COLO668 (cell line): ENCODE measurements around the gene DDX50.
"Not testable (repeated sequence)": the region's sequence is repeated elsewhere in the genome, so short reads cannot be mapped to it uniquely, and the experiment has no call there.

Source experiments
- DNase-seq: peaks from one replicate; lab custom pipeline; 2025; ENCODE audit not compliant: unreplicated experiment; lab: John Stamatoyannopoulos, UW

Gene DDX50

DNA sequence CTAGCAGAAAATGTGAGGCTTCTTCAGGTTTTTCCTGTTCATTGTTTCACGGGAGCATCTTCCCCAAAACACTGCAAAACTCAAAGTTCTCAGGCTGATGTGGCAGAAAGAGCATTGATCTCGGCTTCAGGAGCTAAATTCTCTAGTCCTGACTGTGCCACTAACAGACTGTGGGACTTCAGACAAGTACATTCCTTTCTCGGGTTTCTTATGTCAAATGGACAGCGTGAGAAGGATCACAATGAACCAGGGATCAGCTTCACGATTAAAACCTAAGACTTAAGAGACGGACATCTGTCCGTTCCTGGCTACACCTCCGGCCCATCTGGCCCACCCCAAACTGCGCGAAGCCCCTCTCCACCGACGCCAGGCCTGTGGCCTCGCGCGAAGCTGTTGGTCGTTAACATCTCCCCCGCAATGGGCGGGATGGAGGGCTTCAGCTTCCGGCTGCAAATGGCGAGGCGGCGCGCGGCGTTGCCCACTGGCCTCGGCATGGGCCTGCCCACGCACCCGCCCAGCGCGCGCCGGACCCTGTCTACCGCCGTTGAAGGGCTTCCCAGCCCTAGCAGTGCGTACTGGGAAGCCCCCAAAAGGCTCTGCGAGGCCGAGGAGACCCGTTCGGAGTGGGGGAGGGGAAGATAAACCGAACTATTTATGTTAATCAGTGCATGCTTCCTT, 549 bp upstream of the DDX50 start:
- DNase-seq = peak; percentile 77

DNA sequence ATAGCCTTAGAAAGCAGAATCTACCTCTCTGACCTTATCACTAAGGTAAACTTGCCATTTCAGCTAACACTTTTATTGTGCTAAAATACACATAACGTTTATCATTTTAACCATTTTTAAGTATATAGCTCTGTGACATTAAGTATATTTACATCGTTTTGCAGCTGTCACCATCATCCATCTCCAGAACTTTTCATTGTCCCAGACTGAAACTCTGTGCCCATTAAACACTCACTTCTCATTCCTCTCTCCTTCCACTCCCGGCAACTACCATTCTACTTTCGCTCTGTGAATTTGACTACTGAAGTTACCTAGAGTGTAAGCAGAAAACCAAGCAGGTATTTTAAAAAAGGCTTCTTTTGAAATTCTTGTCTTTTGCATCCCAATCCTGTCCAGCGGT, 1.3 kb downstream of the DDX50 start:
- no peak for DNase-seq

DNA sequence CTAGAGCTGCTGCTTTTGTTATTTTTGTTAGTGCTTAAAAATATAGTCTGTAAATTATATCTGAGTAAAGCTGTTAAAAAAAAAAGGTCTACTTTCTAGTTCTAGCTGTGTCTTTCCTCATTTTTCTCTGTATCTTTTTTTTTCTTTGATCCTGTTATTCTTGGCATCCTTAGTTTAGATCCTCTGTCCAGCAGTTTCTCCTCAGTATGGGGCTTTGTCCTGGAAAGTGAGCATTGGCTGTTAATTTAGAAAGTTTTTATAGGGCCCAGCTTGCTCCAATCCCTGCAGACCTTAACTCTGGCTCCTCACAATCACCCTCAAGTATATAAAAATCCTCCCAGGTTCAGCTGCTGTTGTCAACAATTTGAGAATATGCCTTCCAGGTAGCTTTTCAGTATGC, 23.5 kb downstream of the DDX50 start:
- DNase-seq = no peak

DNA sequence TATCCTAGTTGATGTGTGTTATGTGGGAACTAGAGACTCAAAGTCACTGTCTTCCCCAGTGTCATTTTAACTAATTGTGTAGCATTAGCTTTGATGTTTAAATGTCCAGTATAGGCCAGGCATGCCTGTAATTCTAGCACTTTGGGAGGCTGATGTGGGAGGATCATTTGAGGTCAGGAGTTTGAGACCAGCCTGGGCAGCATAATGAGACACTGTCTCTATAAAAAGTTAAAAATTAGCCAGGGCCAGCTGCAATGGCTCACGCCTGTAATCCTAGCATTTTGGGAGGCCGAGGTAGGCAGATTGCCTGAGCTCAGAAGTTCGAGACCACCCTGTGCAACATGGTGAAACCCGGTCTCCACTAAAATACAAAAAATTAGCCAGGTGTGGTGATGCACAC, 24.4 kb downstream of the DDX50 start:
- no peak for DNase-seq

DNA sequence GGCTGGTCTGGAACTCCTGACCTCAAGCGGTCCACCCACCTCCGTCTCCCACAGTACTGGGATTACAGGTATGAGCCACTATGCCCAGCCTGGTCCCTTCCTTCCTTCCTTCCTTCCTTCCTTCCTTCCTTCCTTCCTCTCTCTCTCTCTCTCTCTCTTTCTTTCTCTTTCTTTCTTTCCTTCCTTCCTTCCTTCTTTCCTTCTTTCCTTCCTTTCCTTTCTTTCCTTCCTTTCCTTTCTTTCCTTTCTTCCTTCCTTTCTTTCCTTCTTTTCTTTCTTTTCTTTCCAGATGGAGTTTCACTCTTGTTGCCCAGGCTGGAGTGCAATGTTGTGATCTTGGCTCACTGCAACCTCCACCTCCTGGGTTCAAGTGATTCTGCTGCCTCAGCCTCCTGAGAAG, 28.0 kb downstream of the DDX50 start:
- not testable (repeated sequence) for DNase-seq

DNA sequence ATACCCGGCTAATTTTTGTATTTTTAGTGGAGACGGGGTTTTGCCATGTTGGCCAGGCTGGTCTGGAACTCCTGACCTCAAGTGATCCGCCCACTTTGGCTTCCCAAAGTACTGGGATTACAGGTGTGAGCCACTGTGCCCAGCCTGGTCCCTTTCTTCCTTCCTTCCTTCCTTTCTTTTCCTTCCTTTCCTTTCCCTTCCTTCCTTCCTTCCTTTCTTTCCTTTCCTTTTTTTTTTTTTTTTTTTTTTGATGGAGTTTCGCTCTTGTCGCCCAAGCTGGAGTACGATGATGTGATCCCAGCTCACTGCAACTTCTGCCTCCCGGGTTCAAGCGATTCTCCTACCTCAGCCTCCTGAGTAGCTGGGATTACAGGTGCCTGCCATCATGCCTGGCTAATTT, 28.8 kb downstream of the DDX50 start:
- not testable (repeated sequence) for DNase-seq

DNA sequence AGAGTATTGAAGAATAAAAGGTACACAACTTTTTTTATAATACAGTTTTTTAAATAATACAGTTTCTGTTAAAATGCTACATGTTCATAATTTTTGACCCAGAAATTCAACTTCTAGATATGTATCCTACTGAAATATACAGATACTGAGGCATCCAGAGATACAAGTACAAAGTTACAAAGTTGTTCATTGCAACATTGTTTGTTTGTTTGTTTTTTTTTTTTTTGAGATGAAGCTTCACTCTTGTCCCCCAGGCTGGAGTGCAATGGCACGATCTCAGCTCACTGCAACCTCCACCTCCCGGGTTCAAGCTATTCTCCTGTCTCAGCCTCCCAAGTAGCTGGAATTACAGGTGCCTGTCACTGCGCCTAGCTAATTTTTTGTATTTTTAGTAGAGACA, 31.7 kb downstream of the DDX50 start:
- not testable (repeated sequence) for DNase-seq

DNA sequence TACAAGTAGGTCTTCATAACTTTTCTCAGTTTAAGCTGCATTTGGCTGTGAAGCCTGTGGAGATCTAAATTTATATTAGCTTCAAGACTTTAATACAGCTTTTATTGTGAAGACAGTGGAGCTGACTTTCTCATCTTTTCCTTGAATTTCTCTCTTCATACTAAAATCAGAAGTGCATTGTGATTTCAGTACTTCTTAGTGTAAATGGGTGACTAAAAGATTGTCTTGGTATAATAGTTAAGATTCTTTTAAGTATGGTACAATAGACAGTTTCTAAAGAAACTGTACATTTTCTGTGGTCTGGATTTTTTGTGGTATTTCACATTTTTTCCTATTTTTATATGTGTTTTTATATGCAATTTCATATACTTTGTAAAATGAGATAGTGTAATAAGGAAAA, 33.9 kb downstream of the DDX50 start:
- DNase-seq = no peak

DNA sequence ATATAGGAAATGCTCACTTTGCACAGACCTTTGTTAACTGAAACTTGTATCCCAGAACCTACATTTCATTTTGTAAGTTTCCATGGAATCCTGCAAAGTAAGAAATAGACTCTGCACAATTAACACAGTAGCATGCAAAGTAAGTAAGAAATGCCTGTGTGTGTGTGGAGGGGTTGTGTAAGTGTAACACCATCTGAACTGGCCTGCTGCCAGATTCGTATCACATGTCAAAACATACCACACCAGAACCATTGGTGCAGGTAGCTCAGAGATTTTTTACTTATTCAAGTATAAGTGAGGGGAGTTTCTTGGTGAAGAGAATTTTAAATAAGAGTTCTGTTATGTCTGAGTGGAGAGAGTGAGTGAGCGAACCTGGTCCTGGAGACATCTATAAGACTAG, 37.0 kb downstream of the DDX50 start:
- peak; percentile 3 for DNase-seq

DNA sequence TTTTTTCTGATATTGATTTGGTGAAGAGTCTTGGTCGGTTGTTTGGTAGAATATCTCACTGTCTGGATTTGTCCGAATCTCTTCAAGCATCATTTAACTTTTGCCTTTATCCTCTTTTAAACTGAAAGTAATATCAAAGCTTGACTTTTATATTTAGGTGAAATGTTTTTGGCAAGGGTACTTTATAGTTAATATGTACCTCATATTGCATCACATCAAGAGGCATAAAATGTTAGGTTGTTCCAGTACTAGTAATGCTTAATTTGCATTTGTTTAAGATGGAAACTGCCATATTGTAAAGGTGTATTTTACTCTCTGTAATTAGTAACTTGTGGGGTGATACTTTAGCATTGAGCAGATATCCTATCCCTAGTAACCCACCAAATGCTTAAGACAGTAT, 37.8 kb downstream of the DDX50 start:
- DNase-seq = no peak

DNA sequence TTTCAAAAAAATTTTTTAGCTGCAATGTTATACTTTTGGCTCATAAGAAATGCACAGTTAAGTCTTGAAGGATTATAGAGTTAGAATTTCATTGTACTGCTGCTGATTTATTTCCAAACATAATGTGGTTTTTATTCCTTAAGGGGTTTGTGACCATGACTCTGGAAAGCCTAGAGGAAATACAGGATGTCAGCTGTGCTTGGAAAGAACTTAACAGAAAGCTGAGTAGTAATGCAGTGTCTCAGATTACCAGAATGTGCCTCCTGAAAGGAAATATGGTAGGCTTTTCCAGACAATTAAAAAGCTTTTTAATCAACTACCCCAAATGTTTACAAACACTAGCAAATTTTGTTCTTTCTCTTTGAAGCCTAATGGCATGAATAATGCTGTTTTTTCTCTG, 39.8 kb downstream of the DDX50 start:
- DNase-seq = not testable (repeated sequence)

DNA sequence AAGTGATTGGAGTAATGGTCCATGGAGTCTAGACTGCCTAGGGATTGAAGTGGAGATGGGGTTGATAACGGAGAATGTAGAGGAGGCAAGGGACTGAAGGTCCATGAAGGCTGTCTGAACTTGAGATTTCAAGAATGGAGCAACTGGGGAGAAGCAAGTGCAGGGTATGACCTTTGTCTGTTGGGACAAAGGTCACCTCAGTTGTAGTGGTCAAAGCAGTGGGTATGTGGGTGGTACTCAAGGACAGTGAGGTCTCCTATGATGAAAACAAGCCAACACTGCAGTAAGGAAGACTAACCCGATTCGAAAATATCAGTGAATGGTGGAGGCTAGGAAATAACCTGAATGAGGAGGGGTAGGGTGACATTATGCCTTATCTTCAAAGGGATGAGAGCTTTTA, 49.5 kb downstream of the DDX50 start:
- DNase-seq = no peak

DNA sequence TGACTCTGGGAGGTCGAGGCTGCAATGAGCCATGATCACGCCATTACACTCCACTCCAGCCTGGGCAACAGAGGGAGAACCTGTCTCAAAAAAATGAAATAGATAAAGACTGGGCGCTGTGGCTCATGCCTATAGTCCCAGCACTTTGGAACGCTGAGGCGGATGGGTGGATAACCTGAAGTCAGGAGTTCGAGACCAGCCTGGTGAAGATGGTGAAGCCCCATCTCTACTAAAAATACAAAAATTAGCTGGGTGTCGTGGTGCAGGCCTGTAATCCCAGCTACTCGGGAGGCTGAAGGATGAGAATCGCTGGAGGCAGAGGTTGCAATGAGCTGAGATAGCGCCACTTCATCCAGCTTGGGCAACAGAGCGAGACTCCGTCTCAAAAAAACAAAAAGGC, 53.8 kb downstream of the DDX50 start:
- no peak for DNase-seq

DNA sequence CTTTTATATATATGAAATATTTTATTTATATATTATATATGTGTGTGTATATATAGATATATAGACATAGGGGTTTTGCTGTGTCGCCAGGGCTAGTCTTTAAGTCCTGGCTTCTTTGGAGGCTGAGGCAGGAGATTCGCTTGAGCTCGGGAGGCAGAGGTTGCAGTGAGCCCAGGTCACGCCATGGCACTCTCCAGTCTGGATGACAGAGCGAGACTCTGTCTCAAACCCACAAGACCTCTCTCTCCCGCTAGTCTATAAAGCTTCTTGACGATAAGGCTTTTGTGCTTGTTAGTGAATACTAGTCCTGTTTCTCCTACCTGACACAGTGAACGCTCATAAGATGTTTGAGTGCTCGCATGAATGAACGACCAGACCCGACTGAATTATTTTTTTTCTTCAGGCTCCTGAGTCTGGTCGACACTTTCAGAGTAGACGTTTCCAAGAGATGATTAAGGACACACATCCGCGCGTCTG, 54.3 kb downstream of the DDX50 start:
- DNase-seq = peak; percentile 21

DNA sequence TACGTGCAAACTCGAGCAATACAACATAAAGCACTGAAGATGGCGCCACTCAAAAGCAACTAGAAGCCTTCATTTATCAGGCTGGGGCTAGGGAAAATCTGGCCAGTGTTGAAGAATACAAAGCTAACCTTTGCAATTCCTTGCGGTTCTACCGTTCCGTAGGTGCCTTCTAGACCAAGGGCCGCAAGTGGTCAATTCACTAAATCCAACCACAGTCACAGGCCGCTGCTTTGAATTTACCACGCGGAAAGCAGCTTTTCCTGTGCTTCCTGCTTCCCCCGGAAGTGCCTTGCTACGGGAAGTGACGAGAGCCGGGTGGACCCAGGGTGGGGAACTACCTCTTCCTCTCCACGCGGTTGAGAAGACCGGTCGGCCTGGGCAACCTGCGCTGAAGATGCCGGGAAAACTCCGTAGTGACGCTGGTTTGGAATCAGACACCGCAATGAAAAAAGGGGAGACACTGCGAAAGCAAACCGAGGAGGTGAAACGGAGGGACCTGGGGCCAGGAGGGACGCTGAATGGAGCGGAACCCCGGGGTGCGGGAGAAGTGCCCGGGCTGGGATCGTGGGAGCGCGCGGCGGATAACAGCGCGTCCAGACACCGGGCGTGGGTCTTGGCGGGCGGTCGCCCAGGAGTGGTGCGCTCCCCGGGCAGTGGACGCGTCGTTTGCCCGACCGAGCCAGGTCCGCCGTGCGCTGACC, 54.9 kb downstream of the DDX50 start, which contains the start of gene DDX21:
Gene DDX21, plus strand, starts transcription at position 339 of the 701 bp plus-strand sequence. Its CDS starts 56 bp downstream, at position 395.
- peak; percentile 80 for DNase-seq

DNA sequence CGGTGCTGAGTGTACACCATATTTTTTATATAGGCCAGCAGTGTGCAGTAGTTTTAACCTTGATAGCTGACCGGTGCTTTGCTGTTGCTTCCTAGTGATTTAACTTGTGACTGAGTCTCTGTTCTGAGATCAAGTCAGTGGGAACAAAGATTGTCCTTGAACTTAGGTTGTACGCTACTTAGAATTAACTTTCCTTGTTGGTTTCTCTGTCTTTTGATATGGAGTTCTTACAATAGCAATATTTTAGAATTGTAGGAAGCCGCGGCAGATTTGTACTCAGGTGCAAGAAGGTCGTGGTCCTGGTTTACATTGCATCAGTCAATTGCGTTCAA, 56.1 kb downstream of the DDX50 start:
- DNase-seq = no peak

DNA sequence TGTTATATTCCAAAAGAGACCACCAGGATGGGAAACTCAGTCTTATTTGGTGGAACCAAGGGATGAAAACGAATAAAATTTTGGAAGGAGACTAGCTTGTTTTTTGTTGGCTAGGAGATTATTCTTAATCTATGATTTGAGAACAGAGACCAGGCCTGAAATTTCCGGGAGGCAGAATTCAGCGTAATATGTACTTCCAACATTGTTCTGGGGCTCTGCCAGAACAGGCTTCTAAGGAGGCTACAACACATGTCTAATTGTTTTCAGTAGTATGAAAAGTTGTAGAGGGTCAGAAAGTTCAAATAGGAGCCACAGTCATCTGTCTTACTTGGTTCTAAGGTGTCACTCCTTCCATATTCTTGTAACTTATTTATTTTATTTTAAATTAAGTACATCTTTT, 56.5 kb downstream of the DDX50 start:
- DNase-seq = no peak

DNA sequence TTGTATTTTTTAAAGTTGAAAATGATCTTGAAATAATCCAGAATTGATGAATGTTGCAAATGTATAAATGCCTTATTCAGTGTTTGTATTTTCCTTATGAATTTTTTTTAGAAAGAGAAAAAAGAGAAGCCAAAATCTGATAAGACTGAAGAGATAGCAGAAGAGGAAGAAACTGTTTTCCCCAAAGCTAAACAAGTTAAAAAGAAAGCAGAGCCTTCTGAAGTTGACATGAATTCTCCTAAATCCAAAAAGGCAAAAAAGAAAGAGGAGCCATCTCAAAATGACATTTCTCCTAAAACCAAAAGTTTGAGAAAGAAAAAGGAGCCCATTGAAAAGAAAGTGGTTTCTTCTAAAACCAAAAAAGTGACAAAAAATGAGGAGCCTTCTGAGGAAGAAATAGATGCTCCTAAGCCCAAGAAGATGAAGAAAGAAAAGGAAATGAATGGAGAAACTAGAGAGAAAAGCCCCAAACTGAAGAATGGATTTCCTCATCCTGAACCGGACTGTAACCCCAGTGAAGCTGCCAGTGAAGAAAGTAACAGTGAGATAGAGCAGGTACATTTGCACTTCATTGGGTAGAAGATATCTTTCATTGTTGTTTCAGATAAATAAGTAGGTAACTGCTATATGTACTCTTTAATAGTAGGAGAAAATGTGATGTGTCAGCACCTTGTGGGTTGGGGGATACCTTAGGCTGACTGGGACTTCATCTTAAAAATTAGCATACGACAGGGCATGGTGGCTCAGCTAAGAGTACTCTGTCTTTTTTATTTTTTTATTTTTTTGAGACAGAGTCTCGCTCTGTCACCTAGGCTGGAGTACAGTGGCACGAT, 58.8 kb downstream of the DDX50 start:
- no peak for DNase-seq

DNA sequence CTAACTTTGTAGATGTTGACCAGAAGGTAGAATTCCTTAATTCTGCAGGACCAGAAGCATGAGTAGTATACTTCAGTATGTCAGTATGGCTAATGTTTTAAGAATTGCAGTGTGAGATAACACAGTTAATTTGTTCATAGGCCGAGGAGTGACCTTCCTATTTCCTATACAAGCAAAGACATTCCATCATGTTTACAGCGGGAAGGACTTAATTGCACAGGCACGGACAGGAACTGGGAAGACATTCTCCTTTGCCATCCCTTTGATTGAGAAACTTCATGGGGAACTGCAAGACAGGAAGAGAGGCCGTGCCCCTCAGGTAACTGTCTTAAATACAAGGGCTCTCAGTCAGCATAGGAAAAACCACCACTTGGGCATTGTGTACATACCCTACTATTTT, 62.0 kb downstream of the DDX50 start:
- DNase-seq = no peak

DNA sequence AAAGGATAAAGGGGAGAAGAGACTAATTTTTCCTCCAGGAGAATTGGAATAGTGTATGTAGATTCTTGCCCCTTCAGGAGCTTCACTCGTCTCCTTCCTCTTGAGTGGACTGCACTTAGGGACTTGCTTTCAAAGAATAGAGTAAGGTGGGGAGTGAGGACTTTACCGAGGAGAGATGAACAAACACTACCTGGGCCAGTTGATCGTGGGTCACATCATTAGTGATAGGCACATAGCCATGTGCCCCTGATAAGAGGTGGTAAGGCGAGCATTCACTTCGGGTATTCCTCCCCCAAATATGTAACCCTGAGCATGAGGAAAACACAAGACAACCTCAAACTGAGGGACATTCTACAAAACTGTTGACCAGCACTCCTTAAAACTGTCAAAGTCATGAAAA, 72.9 kb downstream of the DDX50 start:
- DNase-seq = no peak

DNA sequence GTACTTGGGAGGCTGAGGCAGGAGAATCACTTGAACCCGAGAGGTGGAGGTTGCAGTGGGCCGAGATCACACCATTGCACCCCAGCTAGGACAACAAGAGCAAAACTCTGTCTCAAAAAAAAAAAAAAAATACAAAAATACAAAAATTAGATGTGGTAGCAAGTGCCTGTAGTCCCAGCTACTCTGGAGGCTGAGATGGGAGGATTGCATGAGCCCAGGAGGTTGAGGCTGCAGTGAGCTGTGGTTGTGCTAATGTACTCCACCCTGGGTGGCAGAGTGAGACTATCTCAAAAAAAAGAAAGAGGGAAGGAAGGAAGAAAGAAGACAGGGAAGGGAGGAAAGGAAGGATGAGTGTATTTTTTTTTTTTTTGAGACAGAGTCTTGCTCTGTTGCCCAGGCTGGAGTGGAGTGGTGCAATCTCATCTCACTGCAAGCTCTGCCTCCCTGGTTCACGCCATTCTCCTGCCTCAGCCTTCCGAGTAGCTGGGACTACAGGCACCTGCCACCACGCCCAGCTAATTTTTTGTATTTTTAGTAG, 74.9 kb downstream of the DDX50 start:
- not testable (repeated sequence) for DNase-seq

DNA sequence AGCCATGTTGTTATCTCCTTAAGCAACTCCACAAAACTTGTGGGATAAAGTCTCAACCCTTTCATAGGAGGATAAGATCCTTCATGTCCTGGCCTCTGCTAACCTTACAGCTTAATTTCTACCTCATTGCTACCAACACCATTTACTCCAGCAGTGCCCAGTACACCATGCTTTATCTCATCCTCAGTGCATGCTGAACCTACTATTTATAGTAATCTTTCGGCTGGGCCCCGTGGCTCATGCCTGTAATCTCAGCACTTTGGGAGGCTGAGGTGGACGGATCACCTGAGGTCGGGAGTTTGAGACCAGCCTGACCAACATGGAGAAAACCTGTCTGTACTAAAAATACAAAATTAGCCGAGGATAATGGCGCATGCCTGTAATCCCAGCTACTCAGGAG, 78.6 kb downstream of the DDX50 start:
- not testable (repeated sequence) for DNase-seq
